HG02763 (cell line): ENCODE results near the gene KRTAP20-3.

Source experiments
- ATAC-seq: cut with Tn5 transposase; IDR thresholded peaks from one replicate; pipeline ENCODE4 v1.9.1; 2021; ENCODE audit warnings: mild to moderate bottlenecking, moderate library complexity; ENCODE audit not compliant: unreplicated experiment

Gene KRTAP20-3

DNA sequence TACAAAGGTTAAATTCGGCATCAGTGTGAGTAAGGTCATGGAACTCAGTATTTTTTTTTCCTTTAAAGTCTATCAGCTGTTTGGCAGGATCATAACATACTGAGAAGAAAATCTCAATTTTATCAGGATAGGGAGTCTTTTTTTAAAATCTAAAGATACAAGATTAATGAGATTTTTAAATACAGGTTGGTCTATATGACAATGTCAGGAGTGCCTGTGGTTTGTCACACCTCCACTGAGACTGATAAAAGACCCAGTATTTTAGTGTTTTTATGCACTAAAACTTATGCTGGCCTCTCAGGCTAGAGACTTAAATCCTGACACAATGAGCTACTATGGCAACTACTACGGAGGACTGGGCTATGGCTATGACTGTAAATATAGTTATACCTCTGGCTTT is at the start of gene KRTAP20-3:
TSS of gene KRTAP20-3 (plus strand) at position 301 of the 400 bp plus-strand sequence.
- ATAC-seq = no peak

DNA sequence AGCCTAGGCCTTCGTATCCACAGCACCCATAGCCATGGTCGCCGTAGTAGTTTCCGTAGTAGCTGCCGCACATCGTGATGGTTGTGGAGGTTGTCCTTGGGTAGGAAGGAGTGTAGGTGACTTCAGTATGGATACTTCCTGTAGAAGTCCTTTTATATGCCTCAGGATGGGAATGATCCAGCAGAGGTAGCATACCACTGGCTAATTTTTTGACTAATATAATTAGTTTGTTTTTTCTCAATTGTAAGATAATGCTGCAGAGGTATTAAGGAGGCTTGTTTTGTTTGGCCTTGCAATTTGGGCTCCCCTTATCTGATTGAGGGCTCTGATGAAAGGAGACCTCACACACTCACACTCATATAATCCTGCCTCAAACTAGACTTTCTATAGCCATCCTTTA is 43.9 kb upstream of the KRTAP20-3 start, which contains the start of gene KRTAP6-2:
TSS of gene KRTAP6-2 (minus strand) at position 101 of the 400 bp plus-strand sequence. CDS start at position 73, 28 bp downstream.
- ATAC-seq = no peak

DNA sequence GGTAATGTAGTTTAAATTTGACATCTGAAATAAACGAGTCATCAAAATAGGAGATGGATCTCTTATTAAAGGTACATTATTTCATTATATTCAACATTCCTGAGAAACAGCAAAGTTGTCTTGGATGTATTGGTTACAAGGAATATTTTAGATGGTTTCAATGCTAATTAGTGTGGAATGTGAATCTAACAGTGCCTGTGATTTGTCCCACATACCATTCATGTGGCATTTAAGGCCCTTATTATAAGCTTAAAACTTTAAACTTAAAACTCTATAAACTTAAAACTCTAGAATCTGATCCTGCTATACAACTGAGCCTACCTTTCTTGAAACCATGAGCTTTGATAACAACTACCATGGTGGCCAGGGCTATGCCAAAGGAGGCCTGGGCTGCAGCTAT is 41.9 kb upstream of the KRTAP20-3 start, which contains the start of gene KRTAP22-1:
TSS of gene KRTAP22-1 (plus strand) at position 301 of the 400 bp plus-strand sequence.
- ATAC-seq = no peak

DNA sequence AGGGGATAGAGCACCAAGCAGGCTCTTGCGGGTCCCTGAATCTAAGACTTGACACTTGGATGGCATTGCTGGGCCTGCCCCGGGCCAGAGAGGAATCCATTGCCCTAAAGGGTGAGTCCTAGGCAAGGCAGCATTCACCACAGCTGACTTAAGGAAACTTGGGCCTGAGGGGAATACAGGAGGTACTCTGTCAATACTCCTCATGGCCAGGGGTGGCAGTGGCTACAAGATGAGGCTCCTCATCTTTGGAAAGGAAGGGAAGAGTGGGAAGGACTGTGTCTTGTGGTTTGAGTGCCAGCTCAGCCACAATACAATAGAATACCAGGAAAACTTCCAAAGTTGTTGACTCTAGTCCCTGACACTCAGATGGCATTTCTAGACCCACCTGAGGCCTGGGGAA is 36.7 kb upstream of the KRTAP20-3 start:
- ATAC-seq = no peak

DNA sequence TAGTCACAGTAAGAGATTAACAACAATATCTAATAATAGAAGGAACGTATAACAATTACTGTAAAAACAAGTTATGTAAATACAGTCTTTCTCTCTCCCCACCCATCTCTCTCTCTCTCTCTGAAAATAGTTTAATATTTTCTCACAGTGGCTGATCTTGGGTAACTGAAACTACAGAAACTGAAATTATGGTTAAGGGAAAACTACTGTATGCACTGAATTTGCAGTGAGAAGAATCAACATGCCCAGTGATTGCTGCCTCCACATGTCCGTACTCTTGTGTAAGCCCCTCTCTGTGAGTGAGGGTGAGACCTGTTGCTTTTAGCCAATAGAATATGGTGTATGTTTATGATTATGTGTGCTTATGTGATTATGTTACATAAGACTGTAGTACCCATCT is 30.5 kb upstream of the KRTAP20-3 start:
- no peak for ATAC-seq

DNA sequence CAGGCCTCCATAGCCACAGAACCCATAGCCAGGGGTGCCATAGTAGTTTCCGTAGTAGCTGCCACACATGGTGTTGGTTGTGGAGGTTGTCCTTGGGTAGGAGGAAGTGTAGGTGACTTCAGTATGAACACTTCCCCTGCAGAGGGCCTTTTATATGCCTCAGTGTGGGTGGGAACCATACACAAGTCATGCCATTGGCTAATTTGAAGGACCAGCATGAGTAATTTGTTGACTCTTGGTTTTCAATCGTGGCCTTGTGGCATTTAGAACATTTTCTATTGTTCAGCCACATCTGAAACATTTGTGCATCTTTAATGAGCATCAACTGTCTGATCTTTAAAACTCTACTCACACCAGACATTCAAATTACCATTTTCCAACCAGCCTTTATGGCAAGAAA is 28.8 kb upstream of the KRTAP20-3 start, which contains the start of gene KRTAP6-1:
TSS of gene KRTAP6-1 (minus strand) at position 95 of the 400 bp plus-strand sequence. CDS start at position 69, 26 bp downstream.
- no peak for ATAC-seq

DNA sequence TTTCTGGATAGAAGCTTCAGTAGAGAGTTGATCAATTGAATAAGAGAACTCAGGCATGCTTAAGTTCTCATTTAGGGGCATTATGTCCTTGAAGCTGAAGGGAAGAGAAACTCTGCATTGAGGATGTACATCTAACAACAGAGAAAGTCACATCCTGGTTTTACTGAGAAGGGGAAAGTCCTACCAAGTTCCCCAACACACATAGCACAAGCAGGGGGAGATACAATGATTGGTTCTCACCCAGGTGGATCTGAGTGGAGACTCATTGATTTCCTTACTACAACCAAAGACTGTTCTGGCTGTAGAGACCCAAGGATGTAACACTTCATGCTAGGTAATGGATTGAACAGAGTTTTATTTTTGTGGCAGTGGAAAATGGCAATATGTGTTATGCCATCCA is 27.5 kb upstream of the KRTAP20-3 start:
- ATAC-seq = no peak

DNA sequence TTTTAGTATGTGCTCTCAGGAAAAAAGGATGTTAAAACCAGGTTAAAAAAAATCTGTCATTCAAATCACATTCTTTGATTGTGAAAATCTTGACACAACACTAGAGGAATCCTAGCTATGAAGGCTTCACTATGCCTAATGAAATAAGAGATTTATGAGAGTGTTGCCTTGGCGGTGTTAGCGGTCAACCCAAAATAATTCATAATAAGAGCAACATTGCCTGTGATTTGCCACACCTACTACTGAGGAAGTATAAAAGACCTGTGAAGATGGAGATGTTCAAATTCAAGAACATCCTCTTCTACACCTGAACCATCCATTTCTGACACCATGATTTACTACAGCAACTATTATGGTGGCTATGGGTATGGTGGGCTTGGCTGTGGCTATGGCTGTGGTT is 26.5 kb upstream of the KRTAP20-3 start, which contains the start of gene KRTAP20-1:
TSS of gene KRTAP20-1 (plus strand) at position 301 of the 400 bp plus-strand sequence. CDS start at position 331, 30 bp downstream.
- no peak for ATAC-seq

DNA sequence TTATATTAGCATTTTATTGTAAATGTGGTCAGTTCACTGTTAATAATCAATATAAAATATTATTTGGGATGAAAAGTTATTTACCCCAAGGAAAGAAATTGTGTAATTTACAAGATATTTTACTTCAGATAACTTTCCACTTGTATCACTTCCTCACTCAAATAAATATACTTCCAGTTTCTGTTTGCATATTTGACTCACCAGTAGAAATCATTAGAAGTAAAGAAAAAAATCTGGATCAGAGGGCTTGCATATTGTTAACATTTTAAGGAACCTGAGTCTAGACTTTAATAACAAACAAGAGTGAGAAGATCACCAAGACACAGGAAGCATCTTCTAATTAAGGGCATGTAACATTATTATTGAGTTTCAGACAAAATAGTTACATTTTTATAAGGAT is 22.6 kb upstream of the KRTAP20-3 start:
- no peak for ATAC-seq

DNA sequence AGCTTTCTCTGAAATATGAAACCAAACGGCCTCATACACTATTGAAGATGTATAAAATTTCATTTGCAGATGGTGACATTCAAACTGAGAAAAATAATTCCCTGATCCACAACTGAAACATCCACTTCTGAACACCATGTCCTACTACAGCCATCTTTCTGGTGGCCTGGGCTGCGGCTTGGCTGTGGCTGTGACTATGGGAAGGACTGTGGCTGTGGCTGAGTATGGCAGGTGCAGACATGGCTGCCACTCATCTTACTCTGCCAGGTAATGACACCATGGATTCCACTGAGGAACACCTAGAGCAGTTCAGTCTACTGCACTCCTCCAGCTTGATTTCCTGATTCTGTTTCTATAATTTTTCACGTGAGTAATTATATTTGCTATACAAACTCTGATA is 22.1 kb upstream of the KRTAP20-3 start, which contains the start of gene KRTAP20-4:
TSS of gene KRTAP20-4 (plus strand) at position 106 of the 400 bp plus-strand sequence.
- ATAC-seq = no peak

DNA sequence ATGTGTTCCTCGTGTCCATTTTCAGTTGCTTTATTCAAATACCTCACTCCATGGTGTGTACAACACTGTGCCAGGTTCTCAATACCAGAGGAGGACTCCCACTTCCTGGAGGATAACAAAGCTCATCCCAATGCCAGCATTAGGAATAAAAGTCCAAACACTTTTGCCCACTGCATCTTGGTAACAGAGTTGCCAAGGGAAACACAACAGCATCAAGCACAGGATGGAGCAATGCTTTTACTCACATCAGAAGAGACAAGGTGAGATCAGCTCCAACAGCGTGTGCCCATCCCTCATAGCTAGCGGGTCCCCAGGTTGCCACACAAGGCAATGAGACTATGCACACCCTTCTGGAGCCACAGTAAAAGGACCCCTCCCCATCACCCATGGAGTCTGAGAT is 19.3 kb upstream of the KRTAP20-3 start:
- ATAC-seq = no peak

DNA sequence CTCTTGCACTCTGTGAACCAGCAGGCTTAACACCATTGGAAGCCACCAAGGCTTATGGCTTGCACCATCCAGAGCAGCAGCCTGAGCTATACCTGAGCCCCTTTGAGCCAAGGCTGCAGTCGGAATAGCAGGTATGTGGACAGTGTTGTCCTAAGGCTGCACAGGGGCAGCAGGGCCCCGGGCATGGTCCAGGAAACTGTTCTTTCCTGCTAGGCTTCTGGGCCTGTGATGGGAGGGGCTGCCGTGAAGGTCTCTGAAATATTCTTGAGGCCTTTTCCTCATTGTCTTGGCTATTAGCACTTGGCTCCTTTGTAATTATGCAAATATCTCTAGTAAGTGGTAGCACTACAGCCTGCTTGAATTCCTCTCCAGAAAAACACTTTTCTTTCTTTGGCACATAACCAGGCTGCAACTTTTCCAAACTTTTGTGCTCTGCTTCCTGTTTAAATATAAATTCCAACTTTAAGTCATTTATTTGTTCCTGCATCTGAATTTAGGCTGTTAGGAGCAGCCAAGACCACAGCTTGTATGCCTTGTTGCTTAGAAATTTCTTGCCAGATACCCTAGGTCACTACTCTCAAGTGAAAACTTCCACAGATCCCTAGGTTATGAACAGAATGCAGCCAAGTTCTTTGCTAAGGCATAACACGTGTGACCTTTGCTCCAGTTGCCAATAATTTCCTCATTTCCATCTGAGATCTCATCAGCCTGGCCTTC is 17.1 kb upstream of the KRTAP20-3 start:
- ATAC-seq = no peak

DNA sequence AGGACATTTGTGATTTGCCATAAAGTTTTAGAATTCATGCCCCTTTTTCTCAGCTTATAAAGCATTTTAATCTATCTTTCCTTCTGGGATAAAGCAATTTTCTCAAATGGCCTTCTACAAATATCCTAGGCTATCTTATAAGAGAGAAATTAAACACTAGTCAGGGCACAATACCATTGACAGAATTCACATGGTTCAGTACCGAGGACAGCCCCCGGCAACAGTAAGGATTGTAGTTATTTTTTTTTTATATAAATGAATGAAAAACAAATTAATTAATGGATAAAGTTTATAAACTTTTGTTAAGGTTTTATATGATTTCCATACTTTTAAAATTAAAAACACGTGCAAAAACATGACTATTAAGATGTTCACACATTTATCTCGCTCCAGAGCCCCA is 14.6 kb upstream of the KRTAP20-3 start:
- no peak for ATAC-seq

DNA sequence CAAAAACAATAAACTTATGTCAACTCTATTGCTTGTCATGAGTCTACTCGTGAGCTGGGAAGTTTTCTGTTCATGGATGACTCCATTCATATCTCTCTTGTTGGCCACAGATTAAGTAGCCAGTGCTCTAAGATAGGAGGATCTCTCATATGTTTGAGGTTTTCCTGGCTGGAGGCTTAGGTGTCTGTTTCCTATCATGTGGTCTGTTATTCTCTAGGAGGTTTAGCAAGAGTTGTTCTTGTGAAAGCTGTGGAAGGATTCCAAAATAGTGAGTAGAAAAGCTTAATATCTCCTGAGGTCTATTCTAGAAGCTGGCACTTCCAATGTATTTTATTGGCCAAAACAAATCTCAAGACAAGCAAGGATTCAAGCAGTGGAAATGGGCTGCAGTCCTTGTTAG is 13.5 kb upstream of the KRTAP20-3 start:
- no peak for ATAC-seq

DNA sequence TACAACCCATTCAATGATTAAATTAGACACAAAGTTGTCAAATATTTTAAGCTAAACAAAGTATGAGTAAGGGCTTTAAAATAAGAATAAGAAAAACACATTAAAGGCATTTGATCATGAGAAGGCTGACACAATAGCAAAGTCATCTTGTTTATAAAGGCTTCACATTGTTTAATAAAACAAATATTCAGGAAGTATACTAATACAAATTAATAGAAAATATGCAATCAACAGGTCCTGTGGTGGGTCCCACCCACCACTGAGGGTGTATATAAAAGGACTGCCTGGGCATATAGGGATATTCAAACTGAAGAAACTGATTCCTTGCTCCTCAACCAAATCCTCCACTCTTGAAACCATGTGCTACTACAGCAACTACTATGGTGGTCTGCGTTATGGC is 7.8 kb upstream of the KRTAP20-3 start, which contains the start of gene KRTAP20-2:
TSS of gene KRTAP20-2 (plus strand) at position 301 of the 400 bp plus-strand sequence. CDS start at position 359, 58 bp downstream.
- ATAC-seq = no peak

DNA sequence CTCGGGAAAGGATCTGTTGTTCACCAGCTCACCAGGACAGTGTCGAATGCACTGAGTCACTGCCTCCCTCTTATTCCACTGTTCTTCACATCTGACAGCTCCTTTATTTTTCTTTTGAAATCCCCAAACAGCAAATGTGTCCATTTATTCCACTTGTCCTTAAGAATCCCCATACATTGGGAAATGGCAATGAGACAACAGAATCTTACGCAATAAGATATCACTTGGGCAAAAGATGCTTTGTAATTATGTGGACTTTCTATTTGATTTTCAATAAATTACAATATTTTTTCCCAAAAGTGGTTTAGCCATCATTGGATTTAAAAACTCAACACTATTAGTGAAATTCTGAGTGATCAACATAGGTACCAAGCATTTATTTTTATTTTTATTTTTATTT is 4.0 kb upstream of the KRTAP20-3 start:
- ATAC-seq = no peak

DNA sequence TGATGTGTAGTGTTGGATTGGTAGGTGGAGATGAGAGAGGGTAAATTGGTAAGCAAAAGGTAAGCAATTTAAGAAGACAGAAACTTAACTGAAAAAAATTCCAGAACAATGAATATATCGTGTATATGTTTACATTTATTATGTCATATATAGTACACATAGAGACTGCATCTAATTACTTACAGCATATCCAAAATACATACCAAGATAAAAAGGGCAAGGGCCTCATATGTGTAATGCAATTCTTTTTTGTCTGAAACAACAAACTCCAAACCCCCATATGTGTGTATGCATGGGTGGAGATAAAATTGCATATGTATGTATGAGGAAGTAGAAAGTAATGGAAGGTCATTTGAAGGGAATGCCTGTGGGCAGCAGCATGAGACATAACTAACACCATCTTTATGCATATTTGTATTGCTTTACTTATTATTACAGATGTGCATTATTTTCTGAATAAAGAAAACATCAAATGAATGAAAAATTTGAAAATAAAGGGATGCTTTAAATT is 4.3 kb downstream of the KRTAP20-3 start:
- ATAC-seq = no peak

DNA sequence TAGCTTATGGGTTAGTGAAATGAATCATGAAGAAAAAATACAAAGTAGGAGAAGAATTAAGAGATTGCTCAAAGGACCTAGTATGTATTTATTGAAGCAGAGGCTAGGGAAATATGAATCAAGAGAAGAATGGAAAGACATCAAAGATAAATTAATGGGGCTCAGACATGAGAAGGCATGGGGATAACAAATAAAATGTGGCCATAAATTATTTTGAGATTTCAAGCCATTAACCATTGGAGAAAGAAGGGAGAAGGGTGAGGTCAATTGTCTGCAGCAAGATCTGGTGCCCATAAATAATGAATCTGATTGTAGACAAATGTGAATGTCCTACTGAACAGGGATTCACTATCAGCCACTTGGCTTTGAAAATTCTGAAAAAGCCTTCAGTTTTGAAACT is 10.2 kb downstream of the KRTAP20-3 start:
- ATAC-seq = no peak

DNA sequence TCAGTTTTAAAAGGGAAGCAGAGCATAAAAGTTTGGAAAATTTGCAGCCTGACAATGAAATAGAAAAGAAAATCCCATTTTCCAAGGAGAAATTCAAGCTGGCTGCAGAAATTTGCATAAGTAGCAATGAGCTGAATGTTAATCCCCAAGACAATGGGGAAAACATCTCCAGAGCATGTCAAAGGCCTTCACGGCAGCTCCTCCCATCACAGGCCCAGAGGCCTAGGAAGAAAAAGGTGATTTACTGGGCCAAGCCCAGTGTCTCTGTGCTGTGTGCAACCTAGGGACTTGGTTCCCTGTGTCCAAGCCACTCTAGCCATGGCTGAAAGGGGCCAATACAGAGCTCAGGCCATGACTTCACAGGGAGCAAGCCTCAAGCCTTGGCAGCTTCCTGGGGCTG is 26.1 kb downstream of the KRTAP20-3 start:
- ATAC-seq = no peak

DNA sequence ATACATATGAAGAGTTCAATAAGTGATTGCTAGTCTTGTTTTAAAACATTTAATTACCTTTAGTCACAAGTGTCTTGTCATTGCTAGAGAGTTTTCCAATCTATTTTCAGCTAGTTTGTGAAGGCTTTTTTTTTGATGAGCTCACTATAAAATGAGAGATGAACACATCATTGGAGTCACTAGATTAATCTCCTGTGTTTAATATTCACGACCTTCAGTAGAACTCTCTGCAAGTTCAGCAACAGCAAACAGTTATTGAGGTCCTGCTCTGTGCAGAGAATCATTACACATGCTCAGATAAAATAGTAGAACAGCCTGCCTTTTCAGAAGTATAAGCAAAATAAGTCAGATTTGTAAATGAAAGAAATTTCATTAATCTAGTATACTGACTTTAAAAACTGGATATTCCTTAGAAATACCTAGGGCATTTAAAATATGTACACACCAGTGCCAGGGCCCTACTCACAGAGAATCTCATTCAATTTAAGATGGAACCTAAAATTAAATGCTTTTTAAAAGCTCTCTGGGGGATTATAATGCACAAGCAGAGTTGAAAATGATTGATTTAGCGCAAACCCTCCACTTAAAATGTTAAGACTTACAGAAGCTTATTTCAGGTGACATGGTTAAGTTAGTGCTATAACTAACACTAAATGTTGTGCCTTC is 30.5 kb downstream of the KRTAP20-3 start:
- no peak for ATAC-seq

DNA sequence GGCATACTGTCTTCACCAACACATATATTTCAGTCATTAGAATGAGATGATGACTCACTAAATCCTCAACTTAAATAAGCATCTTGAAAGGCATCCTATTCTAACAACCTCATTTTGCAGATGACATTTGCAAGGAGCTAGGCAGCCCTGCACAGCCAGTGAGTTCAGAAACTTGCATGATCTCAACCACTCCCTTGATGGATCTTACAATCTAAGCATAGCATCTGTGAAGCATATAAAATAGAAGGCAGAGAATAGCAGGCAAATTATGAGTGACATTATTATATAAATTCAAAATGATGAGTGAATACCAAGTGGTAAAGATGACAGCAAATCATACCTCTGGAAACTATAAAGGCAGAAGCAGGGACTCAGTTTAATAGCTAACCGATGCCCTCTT is 31.6 kb downstream of the KRTAP20-3 start:
- no peak for ATAC-seq

DNA sequence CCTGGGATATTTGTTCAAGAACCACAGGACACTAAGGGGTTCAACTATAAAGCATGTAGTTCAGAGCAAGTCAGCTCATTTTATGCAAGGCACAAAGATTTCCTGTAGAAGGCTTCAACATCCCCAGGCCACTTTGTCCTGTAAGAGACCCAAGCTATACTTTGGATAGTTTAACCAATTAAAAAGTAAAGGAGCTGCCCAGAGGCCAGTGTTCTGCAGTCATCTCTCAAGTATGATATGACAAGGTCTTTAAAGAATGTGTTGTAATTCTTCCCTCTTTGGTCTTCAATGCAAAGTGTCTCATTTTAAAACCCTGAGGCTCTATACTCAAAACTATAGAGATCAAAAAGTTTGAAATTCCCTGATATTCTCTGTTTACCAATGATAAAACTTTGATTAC is 34.1 kb downstream of the KRTAP20-3 start:
- ATAC-seq = no peak
